Measurements from ENCODE around the gene TBX18.

TBX18 gene

DNA sequence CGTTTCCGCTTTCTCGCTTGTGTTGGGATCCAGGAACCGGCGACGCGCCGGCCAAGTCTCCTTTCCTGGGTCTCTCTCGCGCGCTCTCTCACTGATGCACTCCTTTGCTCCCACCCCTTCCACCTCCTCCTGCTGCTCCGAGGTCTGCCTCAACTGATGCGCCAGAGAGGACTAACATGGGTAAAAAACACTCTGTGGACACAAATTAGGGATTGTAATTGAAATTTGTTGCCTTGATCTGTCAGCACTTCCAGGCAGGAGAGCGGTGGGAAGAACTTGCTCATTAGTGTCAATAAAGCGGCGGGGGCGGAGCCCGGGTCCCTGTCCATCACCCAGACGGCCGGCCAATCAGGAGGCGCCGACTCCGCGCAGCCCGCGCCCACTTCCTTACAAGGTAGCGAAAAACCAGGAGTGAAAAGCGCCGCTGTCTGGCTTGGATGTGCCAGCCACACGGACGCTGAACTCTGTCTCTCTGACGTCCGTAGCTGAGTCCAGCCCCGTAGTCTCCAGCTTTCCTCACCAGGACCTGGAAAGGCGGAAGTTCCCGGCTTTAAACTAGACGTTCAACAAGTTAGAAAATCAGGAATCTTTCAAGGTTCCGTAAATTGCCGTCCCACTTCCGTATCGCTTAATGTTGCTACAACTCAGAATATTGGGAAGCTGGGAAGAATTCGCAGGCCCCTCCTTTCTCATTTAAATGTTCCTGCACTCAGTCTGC, at the start of gene TBX18:
Gene TBX18 (minus strand): TSS at position 267 of the 718 bp plus-strand sequence. CDS start 417 bp downstream, outside the sequence.
- DNase-seq (ENCODE audit: low read depth), result no peak

DNA sequence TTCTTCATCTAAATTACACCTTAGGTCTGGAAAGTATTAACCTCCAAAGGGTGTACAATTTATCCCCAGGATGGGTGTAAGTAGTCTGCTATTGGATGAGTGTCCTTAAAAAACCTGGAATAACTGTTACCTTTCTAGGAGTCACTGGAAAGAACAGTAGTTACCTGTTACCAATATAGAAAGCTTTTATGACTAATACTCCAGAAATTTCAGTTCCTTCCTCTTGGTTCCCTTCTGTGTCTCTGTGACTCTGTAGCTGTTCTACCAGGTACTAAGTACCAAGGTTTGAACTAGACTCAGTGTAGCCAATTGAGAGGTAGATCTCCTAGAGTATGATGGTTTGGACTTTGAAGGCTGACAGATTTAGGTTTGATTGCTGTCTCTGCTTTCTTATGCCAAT, 47.0 kb upstream of the TBX18 start:
- no peak for DNase-seq (ENCODE audit: low read depth)

DNA sequence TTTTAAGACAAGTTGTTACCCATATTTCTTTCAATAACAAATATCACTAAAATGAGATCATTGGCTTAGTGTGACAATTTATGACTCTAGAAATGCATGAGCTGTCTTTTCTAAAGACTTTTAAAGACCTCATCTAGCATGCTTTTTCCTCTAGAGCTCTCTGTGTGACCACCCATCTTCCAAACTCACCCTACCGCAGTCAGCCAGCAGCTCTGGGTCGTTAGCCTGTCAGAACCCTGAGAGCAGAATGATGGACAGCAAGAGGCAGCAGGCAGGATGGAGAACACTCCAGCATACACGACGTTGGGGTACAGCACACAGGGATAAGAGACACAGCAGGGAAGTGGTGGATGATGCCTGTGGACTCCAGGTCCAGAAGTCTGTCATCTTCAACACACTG, 45.1 kb upstream of the TBX18 start:
- no peak for DNase-seq (ENCODE audit: low read depth)

DNA sequence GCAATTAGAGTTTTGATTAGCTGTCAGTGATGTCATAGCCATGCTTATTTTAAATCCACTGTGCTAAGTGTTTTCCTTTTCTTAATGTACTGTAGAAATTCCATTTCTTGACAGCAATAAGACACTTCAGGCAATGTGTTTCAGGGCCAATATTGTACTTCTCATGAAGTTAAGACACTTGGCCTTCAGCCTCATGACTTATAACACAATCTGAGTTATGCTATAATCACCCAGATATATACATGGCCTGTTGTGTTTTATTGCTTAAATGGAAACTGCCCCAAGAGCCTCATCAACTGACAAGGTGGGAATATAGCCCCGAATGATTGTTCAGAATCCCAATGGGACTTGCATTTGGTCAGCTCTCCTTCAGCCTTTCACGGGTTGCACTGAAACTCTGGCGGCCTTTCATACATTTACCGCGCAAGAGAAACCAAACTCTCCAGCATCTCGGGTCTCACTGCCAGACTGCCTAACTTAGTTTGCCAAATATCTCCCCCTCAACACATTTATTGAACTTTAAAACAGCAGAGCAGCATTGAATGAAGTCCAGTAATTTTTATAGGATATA, 44.2 kb upstream of the TBX18 start:
- no peak for DNase-seq (ENCODE audit: low read depth)

DNA sequence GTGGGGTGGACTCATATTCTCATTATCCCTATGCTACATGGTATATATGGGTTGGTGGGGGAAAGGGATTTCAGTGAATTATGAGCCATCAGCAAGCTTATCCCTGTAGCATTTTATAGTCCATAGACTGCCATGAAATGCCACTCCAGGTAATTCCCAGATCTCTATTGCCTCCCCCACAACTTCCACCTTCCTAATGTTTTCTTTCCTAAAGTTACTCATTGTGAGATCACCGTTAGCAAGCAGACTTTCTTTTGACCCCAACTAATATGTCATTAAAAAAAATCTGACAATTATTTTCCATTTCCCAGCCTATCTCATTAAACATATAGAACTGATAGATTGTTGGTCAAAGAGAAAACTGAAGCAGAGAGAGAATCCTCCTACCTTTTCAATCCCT, 40.7 kb upstream of the TBX18 start:
- no peak for DNase-seq (ENCODE audit: low read depth)

DNA sequence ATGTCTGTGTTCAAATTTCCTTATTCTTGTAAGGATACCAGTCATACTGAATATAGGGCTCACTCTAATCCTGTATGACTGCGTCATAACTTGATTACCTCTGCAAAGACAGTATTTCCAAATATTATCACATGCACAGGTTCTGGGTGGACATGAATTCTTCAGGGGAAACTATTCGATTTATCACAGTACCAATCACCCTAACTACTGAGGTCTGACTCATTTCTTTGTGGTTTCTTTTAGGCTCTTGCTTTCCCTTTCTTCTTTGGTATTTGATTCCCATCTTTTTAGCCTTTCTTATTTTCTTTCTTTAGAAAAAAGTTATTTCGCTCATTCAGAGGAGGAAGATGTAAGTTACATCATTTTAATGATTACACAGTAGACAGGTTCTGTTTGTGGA, 40.3 kb upstream of the TBX18 start:
- no peak for DNase-seq (ENCODE audit: low read depth)

DNA sequence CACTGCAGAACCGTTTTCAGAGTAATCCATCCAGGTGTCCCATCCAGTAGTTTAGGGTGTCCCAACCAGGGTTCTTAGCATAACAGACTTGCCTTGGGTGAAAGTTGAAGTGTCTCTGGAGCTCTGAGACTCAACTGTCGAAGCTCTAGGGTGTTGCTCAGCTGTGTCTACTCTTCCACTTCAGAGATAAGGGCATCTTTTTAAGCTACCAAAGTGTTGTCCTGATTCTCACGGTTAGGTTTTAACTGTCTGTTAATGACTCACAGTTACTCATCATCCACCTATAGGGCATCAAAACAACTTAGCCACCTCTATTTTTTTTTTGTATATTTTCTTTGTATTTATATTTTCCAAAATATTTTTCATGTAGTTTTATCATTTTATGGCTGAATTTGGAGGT, 36.9 kb upstream of the TBX18 start:
- DNase-seq (ENCODE audit: low read depth), result no peak

DNA sequence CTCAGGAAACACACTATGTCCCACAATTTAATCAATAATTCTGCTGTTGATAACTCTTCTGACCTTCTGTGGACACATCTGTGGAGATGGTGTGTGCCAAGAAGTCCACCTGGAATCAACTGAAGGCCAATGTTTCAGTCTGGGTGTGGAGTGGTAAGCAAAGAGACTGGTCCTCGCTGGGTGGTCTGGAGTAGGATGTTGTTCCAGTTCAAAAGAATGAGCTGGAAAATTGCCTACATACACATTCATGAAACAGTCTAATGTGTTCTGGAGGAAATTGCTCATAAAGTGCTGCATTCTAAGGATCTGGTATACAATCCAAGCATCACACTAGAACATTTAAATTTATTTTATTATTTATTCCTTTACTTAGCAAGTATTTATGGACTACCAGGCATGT, 33.9 kb upstream of the TBX18 start:
- no peak for DNase-seq (ENCODE audit: low read depth)

DNA sequence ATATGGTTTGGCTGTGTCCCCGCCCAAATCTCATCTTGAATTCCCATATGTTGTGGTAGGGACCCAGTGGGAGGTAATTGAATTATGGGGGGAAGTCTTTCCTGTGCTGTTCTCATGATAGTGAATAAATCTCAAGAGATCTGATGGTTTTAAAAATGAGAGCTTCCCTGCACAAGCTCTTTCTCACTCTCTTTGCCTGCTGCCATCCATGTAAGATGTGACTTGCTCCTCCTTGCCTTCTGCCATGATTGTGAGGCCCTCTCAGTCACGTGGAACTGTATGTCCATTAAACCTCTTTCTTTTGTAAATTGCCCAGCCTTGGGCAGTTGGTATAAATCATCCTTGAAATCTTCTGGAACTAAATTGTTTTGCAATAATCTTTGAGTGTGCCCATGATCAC, 31.9 kb upstream of the TBX18 start:
- no peak for DNase-seq (ENCODE audit: low read depth)

DNA sequence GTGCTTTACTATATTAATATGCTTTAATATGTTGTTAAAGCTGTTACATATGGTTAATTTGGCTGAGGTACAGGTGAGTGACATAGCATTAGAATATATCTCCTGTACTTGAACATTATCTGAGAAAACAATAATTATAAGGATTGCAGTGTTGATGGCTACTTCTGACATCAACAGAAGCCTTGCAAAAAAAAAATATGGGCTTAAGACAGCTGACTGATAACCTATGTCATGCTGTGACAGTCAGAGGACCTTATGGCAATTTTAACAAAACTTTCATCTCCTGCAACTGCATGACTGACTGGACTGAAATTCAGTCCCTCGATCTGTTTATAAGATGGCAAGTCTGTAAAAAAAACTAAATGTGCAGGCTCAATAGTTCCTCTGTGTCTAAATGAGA, 27.5 kb upstream of the TBX18 start:
- DNase-seq (ENCODE audit: low read depth), result no peak

DNA sequence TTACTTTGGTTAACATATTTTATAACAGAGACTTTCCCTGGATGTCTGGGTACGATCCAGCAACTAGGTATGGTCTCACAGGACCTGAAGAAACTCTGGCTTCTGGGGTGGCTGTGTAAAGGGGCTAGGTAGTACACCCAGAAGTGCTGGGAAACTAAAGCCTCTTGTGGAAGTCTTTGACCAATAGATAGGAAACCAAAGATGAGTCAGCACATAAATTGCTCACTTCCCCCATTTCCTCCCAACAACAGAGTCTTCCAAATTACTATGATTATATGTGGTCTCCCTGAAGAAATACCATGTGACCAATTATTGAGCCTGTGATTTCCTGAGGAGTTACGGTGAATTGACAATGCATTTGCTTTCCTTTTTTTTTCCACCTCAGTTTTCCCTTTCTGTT, 26.8 kb upstream of the TBX18 start:
- no peak for DNase-seq (ENCODE audit: low read depth)

DNA sequence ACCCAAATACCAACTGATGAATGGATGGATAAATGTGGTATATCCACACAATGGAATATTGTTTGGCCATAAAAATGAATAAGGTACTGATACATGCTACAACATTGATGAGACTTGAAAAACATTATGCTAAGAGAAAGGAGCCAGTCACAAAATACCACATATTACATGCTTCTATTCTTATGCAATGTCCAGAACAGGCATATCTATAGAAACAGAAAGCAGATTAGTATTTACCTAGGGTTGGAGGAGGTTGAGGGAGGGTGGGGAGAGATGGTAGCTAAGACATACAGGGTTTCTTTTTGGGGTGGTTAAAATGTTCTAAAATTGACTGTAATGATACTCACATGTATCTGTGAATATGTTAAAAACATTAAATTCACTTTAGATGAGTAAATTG, 24.8 kb upstream of the TBX18 start:
- no peak for DNase-seq (ENCODE audit: low read depth)

DNA sequence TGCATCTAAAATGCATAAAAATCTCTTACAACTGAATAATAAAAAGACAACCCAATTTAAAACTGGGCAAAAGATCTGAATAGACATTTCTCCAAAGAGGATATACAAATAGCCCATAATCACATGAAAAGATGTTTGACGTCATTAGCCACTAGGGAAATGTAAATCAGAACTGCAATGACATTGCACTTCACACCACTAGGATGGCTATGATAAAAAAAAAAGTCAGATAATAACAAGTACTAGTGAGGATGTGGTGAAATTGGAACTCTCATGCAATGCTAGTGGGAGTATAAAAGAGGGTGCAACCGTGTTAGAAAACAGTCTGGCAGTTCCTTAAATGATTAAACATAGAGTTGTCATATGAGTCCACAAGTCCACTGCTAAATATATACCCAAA, 24.3 kb upstream of the TBX18 start:
- DNase-seq (ENCODE audit: low read depth), result no peak

DNA sequence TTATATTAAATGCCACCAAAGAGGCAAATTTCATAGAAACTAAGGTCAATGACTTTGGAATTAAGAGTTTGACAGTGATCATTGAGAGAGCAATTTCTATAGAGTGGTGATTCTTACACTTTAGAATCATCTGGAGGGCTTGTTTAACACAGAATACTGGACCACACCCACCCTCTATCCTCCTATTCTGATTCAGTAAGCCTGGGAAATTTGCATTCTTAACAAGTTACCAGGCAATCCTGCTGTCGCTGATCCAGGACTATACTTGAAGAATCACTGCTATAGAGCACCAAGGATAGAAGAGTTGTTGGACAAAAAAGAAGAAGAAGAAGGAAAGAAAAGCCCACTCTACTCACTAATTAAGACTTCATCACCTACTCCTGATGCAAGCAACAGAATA, 21.3 kb upstream of the TBX18 start:
- DNase-seq (ENCODE audit: low read depth), result no peak

DNA sequence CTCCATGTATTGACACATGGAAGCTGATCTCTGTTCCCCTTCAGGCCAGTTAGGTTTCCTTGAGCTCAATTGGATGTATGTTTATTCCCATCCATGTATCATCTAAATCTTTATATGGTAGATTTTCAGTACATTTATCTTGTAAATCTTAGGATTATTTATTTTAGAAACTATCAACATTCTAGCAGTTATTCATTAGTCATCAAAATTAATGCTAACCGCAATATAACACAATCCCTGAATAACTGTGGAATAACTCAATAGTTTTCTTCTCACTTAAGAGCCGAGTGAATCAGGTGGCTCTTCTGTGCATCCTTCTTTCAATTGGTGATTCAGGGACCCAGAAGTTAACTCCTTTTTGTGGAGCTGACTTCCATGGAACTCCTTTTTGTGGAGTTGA, 15.5 kb upstream of the TBX18 start:
- no peak for DNase-seq (ENCODE audit: low read depth)

DNA sequence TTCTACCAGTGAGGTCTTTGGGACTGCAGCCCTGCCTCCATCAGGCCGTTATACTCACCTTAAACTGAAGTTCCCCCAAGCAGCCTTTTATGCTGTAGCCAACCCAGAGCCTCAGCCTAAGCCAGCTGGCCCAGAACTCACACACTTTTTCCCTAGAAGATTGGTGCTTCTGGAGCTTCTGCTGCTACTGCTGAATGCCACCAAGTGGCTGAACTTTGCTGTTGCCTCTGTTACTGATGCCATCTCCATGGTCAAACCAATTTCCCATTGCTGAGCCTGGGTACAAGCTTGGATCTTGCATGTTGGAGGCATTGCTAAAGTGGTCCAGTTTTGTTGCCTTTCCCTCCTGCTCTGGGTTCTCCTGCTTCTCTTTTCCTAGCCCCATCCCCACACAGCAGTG, 15.0 kb upstream of the TBX18 start:
- DNase-seq (ENCODE audit: low read depth), result no peak

DNA sequence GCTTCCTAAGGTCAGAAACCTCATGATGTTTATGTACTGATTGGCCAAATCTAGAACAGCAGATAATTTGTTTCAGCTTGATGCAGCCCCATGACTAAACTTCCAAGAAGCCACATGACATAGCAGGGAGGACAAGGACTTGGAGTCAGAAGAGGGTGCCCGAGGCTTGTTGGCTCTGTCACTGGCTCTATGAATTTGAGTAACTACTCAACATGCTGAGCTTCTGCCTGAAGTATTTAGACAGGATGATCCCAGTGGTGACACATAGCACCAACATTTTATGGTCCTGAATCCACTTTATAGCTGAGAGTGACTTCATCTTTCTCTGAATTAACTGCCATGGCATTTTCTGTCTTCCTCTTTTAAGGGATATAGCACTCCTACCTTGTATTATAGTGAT, 13.5 kb upstream of the TBX18 start:
- DNase-seq (ENCODE audit: low read depth), result no peak

DNA sequence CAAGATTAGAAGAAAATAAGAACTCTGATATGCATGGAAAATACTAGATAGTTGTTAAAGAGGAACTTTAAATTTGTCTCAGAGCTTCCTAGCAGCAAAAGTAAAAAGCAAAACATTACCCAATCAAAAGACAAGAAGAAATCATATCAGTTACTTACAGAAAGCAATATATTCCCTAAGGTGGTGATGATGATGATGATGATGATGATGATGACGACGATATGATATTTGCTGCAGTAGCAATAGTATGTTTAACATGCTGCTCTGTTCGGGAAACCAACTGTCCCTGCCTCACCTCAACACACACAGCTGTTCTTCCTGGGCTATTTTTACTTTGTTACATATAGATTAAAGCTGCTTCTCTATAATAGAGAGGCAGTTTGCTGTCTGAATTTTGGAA, 12.0 kb upstream of the TBX18 start:
- DNase-seq (ENCODE audit: low read depth), result no peak

DNA sequence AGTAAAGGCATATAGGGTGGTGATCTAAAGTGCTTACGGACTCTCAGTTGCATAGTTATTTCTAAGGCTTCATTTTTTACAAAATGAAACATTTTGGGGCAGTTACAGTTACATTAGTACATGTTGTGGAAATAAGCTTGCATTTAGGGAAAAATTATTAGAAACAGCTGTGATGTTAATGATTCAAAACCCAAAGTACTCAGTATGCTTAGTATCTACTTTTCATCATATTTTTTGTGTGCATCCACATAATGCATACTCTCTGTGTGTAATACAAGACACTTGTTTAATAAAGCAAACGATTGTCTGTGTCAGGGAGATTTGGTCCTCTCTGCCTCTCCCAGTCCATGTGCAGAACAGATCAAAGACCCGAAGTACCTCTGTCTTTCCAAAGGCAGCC, 11.4 kb upstream of the TBX18 start:
- DNase-seq (ENCODE audit: low read depth), result no peak

DNA sequence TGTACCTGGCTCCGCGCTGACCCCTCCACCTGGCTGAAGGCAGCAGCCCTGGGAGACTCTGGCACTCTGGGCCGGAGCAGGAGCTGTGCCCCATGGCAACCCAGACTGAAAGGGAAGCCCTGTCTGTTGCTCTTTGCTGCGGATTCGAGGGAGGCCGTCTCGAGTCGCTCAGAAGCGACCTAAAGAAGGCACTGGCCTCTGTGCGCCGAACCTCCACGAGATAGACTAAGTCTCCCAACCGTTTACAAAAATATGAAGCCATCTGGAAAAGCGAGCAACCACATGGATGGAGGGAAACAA, 10.5 kb upstream of the TBX18 start:
- no peak for DNase-seq (ENCODE audit: low read depth)

DNA sequence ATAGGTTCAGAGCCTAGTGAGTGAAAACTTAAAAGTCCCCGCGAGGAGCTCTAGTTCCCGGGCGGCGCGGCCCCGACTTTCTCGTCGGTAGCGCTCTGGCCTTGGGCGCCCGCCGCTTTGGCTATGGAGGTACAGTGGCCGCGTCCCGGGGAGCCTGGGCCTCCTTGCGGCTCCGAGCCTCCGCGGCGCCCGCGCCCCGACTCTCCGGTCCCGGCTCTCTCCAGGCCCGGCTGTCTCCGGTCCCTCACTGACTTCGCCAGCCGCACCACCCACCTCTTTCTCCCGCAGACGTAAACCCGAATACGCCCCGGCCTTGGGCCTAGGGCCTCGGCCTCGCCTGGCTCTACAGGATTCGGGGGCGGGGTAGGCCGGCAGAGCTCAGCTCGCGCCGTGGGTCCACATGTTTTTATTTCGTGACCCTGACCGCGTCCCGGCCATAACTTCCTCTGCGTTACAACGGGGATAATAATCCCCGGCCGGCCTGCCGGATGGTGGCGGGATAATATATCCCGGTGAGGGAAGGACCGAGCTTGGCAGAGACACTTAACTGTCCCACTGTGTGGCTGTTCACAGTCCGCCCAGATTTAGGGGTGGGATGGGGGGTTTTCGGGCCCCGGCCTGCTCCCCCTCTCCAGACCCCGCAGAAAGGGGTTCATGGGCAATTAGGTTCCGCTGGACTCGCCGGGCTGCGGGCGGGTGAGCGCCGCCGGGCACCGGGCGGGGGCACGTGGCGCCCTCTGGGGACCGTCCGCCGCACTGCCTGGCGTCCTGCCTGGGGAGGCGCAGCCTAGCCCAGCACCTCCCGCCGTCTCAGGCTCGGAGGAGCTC, 10.0 kb upstream of the TBX18 start:
- DNase-seq (ENCODE audit: low read depth), result no peak

DNA sequence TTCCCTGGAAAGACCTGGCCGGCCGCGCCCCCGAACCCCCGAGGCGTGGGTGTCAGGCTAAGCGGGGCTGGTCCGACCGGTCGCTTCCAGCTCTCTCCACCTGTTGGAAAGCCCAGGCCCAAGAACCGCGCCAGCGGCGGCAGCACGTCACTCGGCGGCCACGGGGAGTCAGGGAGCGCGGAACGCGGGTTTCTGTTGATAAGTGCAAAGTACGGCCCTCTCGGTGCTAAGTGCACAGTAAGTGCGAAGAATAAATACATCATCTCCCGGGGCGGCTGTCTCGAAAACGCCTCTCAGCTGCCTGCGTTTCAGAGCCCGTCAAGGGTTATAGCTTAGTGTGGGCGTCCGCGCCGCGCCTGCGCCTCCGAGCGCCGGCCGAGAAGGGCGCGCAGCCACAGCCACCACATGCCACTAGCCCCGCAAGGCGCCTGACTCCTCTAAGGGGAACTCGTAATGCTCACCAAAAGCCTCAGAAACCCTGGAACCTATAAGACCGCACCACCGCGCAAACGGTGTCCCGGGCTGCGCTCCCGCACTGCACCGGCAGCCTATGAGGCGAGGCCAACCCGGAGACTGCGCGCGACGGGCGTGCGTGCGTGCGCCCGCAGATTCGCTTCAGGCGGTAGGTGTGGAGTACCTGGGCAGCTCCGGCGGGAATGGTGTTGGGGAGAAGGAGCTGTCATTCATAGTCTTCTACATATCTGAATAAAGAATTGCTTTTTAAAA, 9.2 kb upstream of the TBX18 start:
- DNase-seq (ENCODE audit: low read depth), result no peak

DNA sequence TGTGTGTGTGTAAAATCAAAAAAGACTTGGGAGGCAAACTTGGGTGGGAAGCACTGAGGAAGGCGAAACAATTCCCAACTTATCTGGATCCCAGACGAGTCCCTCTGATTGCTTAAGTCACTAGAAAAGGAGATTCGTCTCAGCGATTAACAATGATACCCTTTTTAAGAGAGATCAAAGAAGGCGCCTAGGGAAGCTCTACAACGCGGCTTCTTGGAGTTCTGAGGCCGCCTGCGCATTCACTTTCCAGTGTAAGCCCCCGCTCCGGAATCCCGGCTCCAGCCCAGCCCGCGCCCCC, 8.7 kb upstream of the TBX18 start:
- no peak for DNase-seq (ENCODE audit: low read depth)
